ENCODE measurements around the gene TFAP2C.
A peak's percentile ranks its signal among the peaks of the same experiment; 100 is the strongest.
"Not testable (repeated sequence)": the region's sequence is repeated elsewhere in the genome, so short reads cannot be mapped to it uniquely, and the experiment has no call there.

Gene TFAP2C

DNA sequence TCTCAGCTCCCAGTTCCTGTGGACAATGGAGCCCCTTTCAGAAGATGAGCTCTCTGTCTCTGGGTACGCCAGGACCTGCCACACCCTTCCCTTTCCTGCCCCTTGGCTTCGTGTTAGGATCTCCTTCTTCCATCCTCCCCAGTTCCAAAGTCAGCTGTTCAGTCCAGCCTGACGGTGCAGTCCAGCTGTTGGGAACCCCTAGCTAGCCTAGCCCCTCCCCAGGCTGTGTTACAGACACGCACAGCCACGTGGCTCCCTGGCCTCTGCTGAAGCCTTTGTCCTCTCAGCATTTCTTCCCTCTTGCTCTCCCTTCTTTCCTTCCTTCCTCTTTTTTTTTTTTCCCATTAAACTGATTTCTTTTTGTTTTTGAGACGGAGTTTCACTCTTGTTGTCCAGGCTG is 12.4 kb upstream of the TFAP2C start:
- TF ChIP-seq CTCF (IDR thresholded peaks at IDR 0.05; ENCODE audit: low read depth, low read length) = no peak
- no peak overlapping the region for H3K4me3 ChIP-seq (ENCODE audit: low read depth, low read length)

DNA sequence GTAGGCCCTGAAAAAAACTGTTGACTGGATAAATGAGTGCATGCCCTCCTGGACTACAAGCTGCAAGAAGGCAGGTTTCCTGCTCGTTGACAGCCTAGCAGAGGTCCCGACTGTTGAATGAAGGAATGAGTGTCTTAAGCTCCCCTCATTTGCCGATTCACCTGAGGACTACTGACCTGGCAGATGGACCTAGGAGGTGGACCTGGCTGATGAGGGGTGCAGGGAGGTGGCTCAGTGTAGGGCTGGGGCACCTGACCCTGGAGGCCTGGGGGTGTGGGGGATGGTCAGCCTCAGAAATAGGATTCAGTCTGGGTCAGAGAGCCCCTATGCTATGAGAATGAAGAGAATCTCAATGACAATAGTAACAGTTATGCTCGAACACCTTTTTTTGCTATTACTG is 11.6 kb upstream of the TFAP2C start:
- H3K4me3 ChIP-seq (ENCODE audit: low read depth, low read length) = no peak overlapping the region
- TF ChIP-seq CTCF (IDR thresholded peaks at IDR 0.05; ENCODE audit: low read depth, low read length) = no peak

DNA sequence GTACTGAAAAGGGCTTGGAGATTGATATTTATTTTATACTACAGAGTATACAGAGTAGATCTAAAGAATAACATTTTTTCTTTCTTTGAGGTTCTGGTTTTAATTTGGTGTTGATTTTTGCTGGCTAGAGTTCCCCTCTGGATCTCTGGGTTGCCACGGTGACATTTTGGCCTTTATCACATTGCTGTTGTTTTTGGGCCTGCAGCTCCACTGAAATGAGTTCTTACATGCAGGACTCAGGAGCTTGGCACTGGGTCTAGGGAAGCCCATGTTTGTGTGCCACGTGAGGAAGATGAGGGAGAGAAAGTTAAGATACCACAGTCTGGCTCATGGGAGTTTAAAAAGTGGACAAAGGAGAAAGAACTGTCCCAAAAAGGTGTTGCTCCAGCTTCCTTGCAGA is 7.4 kb upstream of the TFAP2C start:
- no peak overlapping the region for H3K4me3 ChIP-seq (ENCODE audit: low read depth, low read length)
- no peak for TF ChIP-seq CTCF (IDR thresholded peaks at IDR 0.05; ENCODE audit: low read depth, low read length)

- not testable (repeated sequence) for H3K4me3 ChIP-seq (ENCODE audit: low read depth, low read length)
These were observed 5.2 kb upstream of the TFAP2C start for GRCh38 chr20:56623930-56624329.

DNA sequence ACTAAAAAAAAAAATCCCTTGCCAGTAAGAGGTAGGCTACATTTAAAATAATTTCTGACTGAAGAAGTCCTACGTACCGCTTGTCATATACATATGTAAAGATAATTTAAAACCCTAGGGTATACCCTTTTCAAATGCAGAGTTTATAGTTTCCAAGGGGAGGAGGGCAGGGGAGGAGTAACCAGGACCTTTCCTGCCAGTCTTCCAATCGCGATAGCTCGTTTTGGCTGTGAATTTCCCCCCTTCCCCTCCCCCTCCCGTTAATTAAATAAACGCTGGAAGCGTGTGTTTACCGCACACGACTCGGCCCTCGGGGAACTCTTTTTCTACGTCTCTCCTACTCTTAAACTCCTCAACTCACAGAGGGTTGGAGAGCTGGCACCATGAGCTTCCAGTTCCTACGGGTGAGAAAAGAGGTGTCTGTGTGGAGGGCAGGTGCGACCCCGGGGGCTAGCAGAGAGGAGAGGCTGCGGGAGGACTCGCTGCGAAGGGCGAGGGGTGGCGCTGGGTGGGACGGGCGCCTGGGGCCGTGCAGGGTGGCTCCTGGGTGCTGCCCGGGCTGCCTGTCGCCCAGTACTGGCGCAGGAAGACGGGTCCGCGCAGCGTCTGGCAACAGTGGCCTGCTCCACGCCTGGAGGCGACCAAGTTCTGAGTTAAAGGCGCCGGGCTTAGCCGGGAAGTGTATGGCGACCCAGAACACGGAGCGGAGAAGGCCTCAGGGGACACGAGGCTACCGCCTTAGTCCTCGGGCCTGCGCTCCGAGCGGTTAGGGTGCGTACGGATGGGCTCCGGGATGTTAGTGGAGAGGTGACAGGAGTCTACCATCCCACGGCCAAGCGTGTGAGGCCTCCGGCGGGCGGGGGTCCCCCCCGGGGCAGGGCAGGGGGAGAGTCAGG is 4.1 kb upstream of the TFAP2C start:
- no peak for TF ChIP-seq CTCF (IDR thresholded peaks at IDR 0.05; ENCODE audit: low read depth, low read length)
- H3K4me3 ChIP-seq (ENCODE audit: low read depth, low read length) = no peak overlapping the region

GRCh38 chr20:56625837-56626236 is 3.3 kb upstream of the TFAP2C start:
- no peak for TF ChIP-seq CTCF (IDR thresholded peaks at IDR 0.05; ENCODE audit: low read depth, low read length)
- H3K4me3 ChIP-seq (ENCODE audit: low read depth, low read length) = no peak overlapping the region

- no peak overlapping the region for H3K4me3 ChIP-seq (ENCODE audit: low read depth, low read length)
- TF ChIP-seq CTCF (IDR thresholded peaks at IDR 0.05; ENCODE audit: low read depth, low read length) = peak; percentile 18; the same call in 1 of the 2 replicates
These were observed 2.6 kb upstream of the TFAP2C start for GRCh38 chr20:56626367-56627121.

Measured in WI38 (cell line).